GM19468 (cell line): ENCODE data around the gene ELOB.

Source experiments
- ATAC-seq: cut with Tn5 transposase; IDR thresholded peaks from one replicate; pipeline ENCODE4 v1.9.1; 2021; ENCODE audit warnings: mild to moderate bottlenecking, moderate library complexity, moderate number of reproducible peaks; ENCODE audit not compliant: unreplicated experiment; ENCODE audit errors: extremely low read depth

ELOB gene

DNA sequence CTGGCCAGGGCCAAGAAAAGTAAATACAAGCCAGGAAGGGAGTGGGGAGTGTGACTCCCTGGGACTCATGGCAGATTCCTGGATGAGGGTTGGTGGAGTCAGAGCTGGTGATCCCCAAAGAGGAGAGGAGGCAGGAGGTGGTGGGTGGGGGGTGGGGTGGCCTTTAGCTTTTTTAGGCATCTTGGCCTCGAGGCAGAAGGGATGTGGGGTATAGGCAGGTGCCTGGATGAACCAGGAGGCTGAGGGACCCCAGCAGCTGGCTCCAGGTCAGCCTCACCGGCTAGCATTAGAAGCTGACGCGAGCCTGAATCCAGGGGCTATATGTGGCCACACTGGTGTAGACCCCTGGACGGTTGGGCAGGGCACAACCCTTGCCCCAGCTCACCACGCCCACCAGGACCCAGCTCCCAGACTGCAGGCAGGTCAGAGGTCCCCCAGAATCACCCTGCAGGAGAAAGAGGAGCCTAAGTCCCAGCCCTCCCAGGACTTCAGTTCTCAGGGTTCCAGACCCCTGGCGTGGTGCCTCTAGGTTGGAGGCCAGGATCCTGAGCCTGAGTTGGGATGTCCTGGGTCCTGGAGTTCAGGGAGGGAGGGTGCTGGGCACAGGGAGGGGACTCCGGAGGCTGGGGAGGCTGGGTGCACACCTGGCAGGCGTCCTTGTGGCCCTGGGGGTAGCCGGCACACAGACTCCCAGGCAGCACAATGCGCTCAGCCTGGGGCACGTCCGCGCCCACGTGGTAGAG, 7.4 kb upstream of the ELOB start:
- no peak for ATAC-seq

DNA sequence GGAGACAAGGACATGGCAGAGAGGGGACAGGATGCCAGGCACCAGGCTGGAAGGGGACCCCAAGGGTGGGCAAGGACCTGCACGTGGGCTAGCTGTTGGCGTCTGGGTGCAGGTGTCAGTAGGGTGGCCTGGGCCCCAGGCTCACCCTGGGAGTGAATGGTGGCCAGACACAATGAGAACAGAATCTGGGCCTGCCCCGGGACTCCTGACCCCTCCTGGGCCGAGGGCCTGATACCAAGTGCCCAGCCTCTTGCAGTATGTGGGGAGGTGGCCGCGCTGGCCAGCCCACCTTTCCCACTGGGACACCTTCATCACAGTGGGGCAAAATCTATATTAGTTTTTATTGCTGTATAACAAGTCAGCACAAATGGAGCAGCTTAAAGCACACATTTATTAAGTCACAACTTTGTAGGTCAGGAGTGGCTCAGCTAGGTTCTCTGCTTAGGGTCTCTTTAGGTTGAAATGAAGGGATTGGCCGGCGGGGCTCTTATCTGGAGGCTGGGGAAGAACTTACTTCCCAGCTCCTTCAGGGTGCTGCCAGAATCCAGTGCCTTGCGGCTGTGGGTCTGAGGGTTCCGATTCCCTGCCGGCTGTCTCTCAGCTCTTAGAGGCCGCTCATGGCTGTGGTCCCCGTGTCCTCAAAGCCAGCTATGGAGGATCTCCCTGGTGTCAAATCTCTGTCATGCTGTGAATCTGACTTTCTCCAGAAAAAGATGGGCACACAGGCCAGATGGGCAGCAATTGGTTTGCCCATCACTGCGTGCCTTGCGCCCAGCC, 6.7 kb upstream of the ELOB start:
- ATAC-seq: no peak

DNA sequence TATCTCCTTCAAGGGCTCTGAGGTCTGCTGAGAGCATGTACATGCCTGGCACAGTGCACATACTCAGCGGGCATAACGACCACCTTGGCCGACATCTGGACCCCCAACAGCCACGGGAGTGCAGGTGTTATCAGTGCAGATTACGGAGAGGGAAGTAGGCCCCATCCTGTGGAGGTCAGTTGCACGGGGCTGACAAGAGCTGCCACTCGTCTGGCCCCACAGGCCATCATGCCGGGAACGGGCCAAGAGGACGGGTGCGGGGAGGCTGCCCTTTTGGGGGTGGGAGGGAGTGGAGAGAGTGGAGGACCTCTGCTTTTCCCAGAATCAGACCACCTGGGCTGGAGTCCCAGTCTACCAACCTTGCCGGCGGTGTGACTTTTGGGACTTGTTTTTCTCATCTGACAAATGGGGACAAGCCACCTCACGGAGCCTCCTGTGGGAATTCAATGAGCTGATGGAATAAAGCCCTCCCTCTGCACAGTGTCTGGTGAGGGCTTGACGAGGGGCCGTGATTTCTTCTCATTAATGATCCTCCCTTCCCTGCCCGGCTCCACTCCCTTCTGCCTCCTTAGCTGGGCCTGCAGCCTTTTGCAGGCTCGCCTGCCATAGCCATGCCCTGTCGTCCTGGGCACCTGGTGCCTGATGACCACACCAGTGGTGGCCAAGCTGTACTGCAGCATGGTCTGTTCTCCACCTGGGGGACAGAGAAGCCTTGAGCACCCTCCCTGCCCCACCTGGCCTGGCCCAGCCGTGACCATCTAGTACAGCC, 5.7 kb upstream of the ELOB start:
- ATAC-seq: no peak

DNA sequence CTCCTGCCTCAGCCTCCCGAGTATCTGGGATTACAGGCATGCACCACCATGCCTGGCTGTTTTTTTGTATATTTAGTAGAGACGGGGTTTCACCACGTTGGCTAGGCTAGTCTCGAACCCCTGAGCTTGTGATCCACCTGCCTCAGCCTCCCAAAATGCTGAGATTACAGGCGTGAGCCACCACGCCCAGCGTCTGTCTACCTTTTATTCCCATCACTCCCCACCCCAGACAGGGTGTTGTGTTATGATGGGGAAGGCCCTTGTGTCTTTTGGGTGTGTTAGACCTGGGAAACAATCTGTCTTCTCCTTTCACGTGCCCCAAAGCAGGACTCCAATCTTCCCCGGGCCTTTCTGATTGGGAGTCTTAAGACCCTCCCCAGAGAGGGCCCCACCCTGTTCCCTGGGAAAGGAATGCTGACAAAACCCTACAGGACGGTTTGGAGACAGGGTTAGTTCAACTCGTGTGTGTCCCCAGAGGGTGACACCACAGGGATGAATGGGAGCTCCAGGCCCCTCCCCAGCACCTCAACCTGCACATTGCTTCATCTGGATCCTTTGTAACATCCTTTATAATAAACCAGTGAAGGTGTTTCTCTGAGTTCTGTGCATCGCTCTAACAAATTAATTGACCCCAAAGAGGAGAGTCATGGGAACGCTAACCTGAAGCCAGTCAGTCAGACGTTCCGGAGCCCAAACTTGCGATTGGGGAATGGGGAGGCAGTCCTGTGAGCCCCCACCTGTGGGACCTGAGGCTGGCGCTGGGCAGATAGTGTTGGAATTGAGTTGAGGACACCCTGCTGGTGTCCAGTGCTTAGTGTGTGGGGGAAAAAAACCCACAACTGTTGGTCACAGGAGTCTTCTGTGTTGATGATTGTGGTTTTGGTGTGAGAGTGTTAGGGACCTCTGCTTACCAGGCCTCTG, 3.2 kb upstream of the ELOB start:
- ATAC-seq: no peak

DNA sequence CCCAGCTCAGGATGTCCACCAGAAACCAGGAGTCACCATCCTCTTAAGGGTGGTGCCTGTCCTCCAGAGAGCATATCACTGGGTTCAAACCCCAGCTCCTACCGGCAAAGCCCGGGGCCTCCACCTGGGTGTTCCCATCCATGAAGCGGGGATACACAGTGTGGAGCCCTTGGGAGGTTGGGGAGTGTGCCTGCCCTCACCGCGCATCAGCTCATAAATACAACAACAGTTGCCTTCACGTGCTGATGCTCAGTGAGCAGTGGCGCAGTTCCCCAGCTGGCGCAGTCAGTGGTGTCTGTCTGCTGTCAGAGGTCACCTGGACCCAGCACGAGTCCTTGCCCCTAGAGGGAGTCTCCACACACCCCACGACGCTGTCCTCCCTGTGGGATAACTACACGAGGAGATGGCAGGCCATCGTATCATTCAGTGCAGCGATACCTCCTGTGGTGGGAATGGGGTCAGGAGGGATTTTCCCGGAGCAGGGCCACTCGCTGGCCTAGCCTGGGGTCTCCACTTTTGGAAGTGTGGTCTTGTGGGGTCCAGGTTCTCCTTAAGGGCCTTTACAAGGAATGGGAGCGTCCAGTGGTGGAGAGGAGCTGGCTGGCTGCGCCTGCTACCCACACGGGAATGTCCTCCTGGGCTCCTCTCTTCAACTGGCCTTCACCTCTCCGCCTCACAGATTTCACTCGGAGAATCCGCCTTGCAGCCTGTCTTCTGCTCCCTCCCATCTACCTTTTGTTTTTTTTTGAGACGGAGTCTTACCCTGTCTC, 2.3 kb upstream of the ELOB start:
- ATAC-seq: no peak

DNA sequence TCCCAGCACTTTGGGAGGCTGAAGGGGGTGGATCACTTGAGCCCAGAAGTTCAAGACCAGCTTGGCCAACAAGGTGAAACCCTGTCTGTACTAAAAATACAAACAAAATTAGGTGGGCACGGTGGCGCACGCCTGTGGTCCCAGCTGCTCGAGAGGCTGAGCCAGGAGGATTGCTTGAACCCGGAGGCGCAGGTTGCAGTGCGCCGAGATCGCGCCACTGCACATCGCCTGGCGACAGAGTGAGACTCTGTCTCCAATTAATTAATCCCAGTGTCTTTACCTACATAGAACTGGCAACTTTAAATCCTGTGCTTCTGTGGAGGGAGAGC, 1.5 kb upstream of the ELOB start:
- no peak for ATAC-seq

DNA sequence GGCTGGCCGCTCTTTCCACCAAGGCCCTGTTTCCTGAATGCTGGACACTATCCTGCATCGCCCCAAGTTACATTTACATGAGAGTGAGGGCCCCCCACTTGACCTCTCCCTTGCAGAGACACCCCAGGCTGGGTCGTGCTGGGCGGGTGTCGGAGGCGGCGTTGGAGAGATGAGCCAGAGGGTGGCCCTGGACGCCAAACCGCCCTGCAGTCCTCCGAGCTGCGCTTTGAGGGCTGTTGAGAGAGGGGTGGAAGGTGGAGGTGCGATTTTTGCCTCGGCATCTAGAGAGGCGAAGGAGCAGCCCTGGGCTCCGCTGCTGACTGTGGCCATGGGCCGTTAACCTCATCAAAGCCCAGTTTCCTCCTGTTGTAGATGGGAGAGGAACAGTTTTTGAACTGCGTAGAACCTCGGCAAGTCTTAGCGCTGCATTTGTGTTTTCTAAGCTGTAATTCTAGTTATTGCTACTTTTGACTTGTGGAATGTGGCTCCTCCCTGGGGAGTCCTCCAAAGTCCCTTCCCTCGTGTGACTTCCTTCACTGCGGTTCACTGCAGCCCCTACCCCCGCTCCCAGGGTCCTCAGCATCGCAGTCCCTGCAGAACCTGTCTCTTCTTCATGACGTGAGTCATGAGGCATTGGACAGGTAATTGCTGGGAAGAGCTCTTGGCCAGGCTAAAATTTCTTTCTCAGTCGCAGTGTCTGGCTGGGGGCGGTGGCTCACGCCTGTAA, 986 bp upstream of the ELOB start:
- no peak for ATAC-seq

DNA sequence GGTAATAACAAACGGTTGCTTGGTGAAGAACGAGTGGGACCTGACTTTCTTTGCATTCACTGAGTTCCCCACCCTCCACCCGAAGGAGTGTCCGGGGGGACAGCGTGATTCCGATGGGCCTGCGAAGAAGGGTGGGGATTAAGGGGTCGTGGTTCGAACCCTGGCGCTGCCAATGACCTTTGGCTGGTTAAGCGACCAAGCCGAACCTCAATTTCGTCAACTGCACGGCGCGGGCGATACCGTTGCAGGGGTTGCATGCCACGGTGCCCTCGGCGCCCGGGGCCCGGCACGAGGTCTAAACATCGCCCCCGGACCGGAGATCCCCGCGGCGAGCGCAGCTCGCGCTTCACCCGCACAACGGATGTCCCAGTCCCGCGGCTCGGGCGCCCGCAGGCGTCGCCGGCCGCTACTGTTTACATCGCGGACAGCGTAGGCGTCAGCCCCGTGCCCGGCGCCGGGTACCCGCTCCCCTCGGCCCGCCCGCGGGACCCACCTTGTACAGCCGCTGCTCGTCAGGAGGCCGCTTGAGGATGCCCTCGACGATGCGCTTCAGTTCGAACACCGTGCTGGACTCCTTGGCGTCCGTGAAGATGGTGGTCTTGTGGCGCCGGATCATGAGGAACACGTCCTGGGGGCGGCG, 460 bp downstream of the ELOB start:
- no peak for ATAC-seq

DNA sequence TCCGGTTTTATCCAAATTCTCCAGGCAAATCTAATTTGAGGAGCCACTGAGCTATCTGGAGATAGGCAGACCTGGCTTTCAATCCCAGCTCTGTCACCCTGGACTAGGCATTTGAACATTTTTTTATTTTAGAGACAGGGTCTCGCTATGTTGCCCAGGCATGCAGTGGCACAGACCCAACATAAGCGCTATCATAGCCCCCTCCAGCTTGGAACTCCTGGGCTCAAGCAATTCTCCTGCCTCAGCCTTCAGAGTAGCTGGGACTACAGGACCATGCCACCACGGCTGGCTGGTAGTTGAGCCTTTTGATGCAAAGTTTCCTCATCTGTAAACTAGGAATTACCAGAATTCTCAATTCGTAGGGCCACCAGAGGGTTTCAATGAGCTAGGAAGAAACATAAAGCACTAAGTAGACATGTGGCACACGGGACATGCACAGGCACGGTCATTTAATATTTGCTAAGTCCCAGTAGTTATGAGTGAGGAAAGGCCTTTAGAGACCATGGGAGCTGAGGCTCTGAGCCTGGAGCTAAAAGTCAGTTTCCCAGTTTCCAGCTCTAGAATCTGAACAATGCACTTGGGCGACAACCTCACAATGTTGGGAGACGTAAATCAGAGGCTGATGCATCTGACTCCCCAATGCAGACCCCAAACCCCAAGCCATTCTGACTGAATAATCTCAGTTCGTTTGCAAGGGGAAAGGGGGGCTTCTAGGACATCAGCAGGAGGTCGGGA, 1.1 kb downstream of the ELOB start:
- ATAC-seq: no peak

DNA sequence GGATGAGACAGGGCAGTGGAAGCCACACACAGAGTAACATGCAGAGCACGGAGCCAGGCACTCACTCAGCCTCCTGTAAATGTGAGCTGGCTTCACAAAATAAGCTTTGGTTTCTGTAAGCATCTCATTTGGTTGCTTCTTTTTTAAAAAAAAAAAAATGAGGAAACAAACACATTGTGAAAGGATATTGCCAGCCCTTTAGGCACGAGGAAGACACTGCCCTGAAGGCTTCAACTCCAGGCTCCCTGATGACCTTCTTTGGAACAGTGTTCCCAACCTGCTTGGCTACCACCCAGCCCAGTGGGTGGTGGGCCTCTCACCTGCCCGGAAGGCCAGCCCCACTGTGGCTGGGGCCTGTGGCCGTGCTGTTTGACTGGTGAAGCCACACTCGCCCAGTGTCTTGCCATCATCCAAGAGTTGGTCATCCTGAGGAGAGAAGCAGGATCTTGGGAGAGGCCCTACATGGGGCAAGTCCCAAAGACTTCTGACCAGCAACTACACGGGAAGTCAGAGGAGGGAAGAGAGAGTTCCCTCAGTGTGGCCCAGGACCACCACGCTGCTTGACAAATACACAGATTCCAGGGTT, 1.9 kb downstream of the ELOB start:
- no peak for ATAC-seq

DNA sequence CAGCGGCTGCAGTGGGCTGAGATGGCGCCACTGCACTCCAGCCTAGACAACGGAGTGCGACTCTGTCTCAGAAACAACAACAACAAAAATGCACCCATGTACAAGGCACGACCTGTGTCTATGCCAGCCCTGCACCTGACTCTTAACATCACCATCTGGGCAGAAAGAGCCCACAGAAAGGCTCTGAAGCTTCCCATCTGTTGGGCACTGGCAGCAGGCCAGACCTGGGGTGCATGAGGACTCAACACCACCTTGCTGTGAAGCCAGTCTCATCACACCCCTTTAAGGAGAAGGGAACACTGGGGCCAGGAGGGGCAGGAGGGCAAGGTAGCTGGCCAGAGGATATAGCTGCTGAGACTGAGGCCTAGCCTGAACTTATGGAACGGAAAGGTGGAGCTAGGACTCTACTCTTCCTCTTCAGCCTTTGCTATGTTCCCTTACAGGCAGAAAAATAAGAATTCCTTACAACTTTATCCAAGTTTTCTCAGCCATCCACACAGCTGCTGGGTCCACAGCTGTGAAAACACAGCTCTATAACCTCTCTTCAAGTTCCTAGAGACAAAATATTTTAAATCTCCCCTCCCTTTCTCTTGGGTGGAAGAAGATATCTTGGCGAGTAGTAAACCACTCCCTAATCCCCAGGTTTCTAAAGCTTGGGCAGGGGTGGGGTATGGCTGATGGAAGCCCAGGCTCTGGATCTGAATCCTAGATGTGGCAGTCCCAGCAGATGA, 2.8 kb downstream of the ELOB start:
- ATAC-seq: no peak

DNA sequence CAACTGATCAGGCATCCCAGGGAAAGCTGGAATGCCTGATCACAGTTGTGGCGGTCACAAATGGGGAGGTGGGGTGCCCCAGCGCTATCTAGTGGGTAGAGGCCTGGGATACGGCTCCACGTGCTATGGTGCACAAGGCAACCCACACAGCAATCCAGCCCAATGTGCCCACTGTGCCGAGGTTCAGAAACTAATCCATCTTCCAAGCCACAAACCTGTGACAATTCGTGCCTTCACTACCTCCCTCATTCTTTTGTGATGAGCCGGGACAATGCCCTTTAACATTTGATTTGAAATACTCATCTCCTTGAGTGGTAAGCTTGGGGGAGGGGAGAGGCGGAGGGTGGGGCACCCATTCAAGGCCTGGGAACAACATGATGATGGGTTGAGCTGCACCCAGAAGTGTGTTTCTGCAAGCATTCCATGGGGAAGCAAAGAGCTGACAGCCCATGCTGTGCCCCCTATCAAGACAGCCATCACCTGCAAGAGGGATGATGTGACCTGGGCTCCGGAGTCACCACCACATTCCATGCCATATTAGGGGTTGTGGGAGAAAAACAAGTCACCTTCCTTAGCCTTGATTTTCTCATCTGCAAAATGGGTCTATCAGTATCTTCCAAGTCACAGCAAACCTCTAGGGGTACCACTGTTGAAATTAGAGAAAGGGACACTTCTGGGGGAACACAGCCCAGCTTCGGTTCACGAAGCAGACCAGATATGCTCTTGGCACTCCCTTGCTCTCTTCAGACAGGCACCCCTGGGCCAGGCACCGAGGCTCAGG, 3.7 kb downstream of the ELOB start:
- no peak for ATAC-seq

DNA sequence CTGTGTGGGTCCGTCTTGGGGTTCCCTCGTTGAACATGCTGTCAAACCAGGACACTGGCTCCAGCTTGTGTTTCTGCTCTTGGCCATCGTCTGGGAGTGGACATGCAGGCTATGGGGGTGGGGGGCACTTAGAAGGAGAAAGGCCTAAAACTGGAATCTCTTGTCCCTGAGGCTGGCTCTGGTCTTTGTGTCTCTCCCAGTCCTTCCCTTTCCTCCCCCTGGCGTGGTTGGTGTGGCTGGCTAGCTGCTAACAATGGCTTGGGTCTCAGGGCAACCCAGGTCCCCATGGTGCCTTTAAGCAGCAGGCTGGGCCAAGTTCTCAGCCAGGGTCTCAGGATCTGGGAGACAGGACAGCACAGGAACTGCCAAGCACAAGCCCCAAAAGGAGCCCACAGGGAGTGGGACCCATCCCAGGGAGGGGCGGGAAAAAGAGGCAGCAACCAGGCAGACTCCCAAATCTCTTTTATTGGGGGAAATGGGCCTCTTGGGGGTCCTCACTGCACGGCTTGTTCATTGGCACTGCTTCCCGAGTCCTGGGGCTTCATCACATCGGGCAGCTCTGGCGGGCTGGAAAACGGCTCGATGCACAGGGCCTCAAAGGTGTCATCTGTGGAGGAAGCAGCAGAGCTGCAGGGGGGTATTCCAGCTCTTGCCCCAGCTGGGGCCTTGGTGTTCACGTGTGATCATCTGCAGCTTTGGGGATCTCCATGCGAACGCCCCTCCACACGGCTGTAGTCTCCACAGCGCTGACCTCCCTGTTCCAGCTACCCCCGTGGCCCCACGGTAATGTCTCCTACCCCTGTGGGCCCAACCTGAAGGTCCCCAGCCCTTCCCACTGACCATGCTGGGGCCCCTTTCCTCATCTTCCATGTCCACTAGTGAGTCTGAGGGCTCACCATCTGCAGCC, 5.3 kb downstream of the ELOB start:
- no peak for ATAC-seq

DNA sequence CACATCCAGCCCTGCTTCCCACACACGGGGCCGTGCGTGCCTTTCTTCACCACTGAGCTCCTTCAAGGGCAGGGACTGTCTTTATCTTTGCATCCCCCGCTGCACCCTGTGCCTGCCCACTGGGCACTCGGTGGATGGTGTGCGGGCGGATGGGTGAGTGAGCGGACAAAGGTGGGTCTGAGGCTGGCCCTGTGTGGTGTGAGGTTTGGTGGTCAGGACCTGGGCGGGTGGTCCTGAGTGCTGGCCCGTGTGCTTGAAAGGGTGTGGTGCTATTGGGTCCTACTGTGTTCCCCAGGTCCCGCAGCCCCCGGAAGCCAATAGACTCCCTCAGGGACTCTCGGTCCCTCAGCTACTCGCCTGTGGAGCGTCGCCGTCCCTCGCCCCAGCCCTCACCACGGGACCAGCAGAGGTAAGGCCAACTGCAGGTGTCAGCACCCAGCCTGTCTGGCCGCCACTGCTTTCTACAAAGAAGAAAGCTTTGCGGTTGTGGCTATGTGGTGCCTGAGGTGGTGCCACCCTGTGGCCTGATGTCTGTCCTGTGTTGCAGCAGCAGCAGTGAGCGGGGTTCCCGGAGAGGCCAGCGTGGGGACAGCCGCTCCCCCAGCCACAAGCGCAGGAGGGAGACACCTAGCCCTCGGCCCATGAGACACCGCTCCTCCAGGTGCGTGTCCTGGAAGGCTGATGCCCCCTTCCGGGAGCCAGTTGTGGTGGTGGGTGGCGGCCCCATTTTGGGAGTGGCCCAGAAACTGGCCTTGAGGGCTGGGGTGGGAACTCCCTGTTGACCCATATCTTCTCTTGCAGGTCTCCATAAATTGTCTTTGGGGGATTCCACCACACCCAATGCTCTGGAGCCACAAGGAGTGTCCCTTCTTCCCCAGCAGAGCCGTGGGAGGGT, 6.8 kb downstream of the ELOB start:
- no peak for ATAC-seq
